Measurements from ENCODE around the gene SUCNR1.

DNA sequence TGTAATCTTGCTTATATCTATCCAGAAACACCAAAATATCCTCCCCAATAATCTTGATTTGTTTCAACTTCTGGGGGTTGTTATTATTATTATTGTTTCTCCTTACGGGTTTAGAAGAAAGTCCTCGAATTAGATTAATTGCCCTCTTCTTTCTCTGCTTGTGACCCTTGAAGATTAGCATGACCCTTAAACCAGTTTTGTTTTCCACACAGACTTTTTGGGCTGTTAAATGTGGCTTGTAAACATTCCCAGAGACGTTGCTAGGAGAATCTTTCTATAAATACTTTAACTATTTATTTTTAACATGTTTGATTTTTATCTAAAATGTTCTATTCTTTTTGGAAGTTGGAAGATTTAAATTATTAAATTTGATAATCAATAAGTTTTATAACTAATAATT is 4.3 kb upstream of the SUCNR1 start:
- TF ChIP-seq POLR2AphosphoS5 (IDR thresholded peaks at IDR 0.05; ENCODE audit: borderline replicate concordance, low read depth, low read length) (no peak), EZH2 (IDR thresholded peaks at IDR 0.05) (no peak), FOXP2 (optimal IDR thresholded peaks at IDR 0.05; ENCODE audit: control extremely low read depth, extremely low read length, insufficient read depth) (no peak)
